ENCODE data around the gene VGLL4.

DNA sequence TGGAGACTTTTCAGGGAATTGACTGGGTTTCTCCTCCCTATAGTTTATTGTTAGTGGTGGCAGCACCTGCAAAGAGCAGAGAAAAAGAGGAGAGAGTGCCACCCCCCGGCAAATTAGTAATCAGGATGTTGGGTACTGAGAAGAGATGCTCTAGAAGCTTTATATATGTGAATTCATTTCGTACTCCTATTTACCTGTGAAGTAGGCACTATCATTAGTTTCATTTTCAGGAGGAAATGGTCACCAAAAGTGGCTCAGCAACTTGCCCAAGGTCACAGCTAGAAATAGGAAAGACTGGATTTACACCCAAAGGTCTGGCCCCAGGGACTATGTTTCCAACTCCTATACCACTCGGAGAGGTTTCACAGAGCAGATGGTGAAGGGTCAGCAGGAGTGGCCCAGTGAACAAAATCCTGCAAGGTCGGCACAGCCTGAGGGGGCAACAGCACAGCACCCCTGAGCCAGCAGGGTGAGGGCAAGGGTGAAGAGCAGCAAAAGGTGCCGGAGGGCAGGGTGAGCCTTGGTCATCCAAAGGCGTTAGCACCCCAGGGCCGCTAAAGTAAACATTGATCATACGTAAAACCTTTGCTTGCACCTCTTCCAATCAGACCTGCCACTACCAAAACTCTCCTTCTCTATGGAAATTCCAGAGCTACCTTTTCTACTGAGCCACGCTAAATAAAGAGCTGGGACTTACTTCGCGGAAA, 23.6 kb downstream of the VGLL4 start:
- TF ChIP-seq, protein P1, sequence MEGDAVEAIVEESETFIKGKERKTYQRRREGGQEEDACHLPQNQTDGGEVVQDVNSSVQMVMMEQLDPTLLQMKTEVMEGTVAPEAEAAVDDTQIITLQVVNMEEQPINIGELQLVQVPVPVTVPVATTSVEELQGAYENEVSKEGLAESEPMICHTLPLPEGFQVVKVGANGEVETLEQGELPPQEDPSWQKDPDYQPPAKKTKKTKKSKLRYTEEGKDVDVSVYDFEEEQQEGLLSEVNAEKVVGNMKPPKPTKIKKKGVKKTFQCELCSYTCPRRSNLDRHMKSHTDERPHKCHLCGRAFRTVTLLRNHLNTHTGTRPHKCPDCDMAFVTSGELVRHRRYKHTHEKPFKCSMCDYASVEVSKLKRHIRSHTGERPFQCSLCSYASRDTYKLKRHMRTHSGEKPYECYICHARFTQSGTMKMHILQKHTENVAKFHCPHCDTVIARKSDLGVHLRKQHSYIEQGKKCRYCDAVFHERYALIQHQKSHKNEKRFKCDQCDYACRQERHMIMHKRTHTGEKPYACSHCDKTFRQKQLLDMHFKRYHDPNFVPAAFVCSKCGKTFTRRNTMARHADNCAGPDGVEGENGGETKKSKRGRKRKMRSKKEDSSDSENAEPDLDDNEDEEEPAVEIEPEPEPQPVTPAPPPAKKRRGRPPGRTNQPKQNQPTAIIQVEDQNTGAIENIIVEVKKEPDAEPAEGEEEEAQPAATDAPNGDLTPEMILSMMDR (IDR thresholded peaks at IDR 0.05), result no peak
- no peak for TF ChIP-seq EZH2phosphoT487 (IDR thresholded peaks at IDR 0.05)

Data from neural progenitor cell (in vitro differentiated cells).